HepG2 (cell line): ENCODE measurements around the gene PLOD2. TPM values are rescaled to one million over a fixed set of nuclear protein-coding genes. Genes with fewer than 3 reads are reported as not detected.

Source experiments
- ATAC-seq: fragments of 200-7000 bp; cut with Tn5 transposase; 3 replicates; pipeline ENCODE4 v1.9.1; 2020; ENCODE audit warnings: mild to moderate bottlenecking, moderate library complexity
- BruUV-seq: library from RNA; stranded (reverse); fragments of 400-500 nt; replicated peaks from 2 replicates; lab custom pipeline; 2021; lab: Mats Ljungman, UMichigan
- CTCF ChIA-PET: fragments of 300-600 bp; formaldehyde crosslinking; extraction: SDS; loops from one replicate; lab custom pipeline; 2021; ENCODE audit warnings: low total read pairs, inconsistent platforms, low intra/inter-chr PET ratio; lab: Yijun Ruan, JAX
- POLR2A ChIA-PET: fragments of 350-600 bp; sonication (Branson Sonifier 250); formaldehyde crosslinking; loops from one replicate; lab custom pipeline; 2020; ENCODE audit warnings: antibody characterized with exemption, inconsistent platforms; lab: Yijun Ruan, JAX
- DNase-seq: peaks from one replicate; pipeline ENCODE4 v3.0.0-alpha.2; 2015; ENCODE audit warnings: low spot score
- FAIRE-seq: peaks from 3 replicates; lab custom pipeline; 2011; peaks lifted over from hg19 to GRCh38; lab: Jason Lieb, UNC
- H2AFZ ChIP-seq: one replicate; pipeline ENCODE4 v1.6.1; 2011; ENCODE audit warnings: low read length, inconsistent platforms
- H3K27ac ChIP-seq: fragments of 300-600 bp; 3 replicates; pipeline ENCODE4 v1.8.0; 2011; ENCODE audit warnings: mixed run types, mild to moderate bottlenecking, mixed read lengths, low read length, inconsistent platforms; ENCODE audit not compliant: insufficient read depth; ENCODE audit errors: extremely low read length
- H3K27me3 ChIP-seq, 2 experiments: fragments of 200-600 bp in 1 of 2; 2 replicates in 1 of 2; 3 replicates in 1 of 2; pipeline versions ENCODE4 v1.6.0 to v1.8.0; 2011; ENCODE audit warnings: low read length in 2 of 2, mild to moderate bottlenecking in 2 of 2, moderate library complexity in 2 of 2, inconsistent platforms in 1 of 2; ENCODE audit not compliant: insufficient read depth in 2 of 2, control insufficient read depth in 1 of 2
- H3K36me3 ChIP-seq, 2 experiments: fragments of 200-600 bp in 1 of 2; replicated peaks in 1 of 2; 2 replicates in 1 of 2; 3 replicates in 1 of 2; pipeline versions ENCODE4 v1.5.1 to v1.8.0; 2011; ENCODE audit warnings: low read length in 2 of 2, inconsistent platforms in 1 of 2; ENCODE audit not compliant: insufficient read depth in 2 of 2, control insufficient read depth in 1 of 2
- H3K4me1 ChIP-seq: 2 replicates; pipeline ENCODE4 v1.5.1; 2012; ENCODE audit warnings: low read length, inconsistent platforms; ENCODE audit not compliant: insufficient read depth
- H3K4me2 ChIP-seq: 2 replicates; pipeline ENCODE4 v1.6.0; 2011; ENCODE audit warnings: low read depth, low read length, inconsistent platforms
- H3K4me3 ChIP-seq, 3 experiments: fragments of 200-600 bp in 1 of 3; sonication (generic), shearing (Covaris generic) in 1 of 3; replicated peaks in 1 of 3; 2 replicates each; pipeline ENCODE4 v1.5.1; 2011 to 2016; ENCODE audit warnings: low read length in 3 of 3, inconsistent platforms in 2 of 3, low read depth in 2 of 3, mild to moderate bottlenecking in 2 of 3, control low read depth in 1 of 3, mixed read lengths in 1 of 3; ENCODE audit not compliant: insufficient read depth in 1 of 3
- H3K79me2 ChIP-seq: one replicate; pipeline ENCODE4 v1.6.1; 2011; ENCODE audit warnings: low read length, inconsistent platforms; ENCODE audit not compliant: insufficient read depth
- H3K9ac ChIP-seq: 2 replicates; pipeline ENCODE4 v1.6.0; 2011; ENCODE audit warnings: mild to moderate bottlenecking, low read depth, low read length, inconsistent platforms; ENCODE audit not compliant: insufficient read depth
- H3K9me3 ChIP-seq: 2 replicates; pipeline ENCODE4 v1.5.1; 2012; ENCODE audit warnings: mild to moderate bottlenecking, low read length
- H4K20me1 ChIP-seq: 2 replicates; pipeline ENCODE4 v1.6.0; 2011; ENCODE audit warnings: inconsistent platforms, mild to moderate bottlenecking, low read length, moderate library complexity; ENCODE audit not compliant: insufficient read depth
- ATF4 ChIP-seq, 2 experiments: fragments of 450-650 bp in 1 of 2; sonication (generic) in 1 of 2; formaldehyde crosslinking; IDR thresholded peaks; 2 replicates each; pipeline versions ENCODE4 v1.5.0 to v1.8.0; 2020 to 2022; ENCODE audit warnings: mild to moderate bottlenecking in 1 of 2, missing genetic modification reagents in 1 of 2
- CEBPB ChIP-seq: IDR thresholded peaks from 2 replicates; pipeline ENCODE4 v1.6.1; 2011; ENCODE audit warnings: low read depth, low read length, improper control_type of control experiment, borderline replicate concordance
- CEBPG ChIP-seq: IDR thresholded peaks from 2 replicates; pipeline ENCODE4 v1.6.1; 2016
- HOXA5 ChIP-seq: sonication (generic); formaldehyde crosslinking; IDR thresholded peaks from 2 replicates; pipeline ENCODE4 v1.4.0; 2020; ENCODE audit warnings: missing genetic modification reagents
- IKZF1 ChIP-seq: fragments of 450-650 bp; IDR thresholded peaks from 2 replicates; pipeline ENCODE4 v1.7.1; 2016
- MATR3 ChIP-seq: sonication (generic); formaldehyde crosslinking; IDR thresholded peaks from 2 replicates; pipeline ENCODE4 v1.4.0; 2020; ENCODE audit warnings: missing genetic modification reagents
- SOX5 ChIP-seq: IDR thresholded peaks from 2 replicates; pipeline ENCODE4 v1.6.1; 2016; ENCODE audit warnings: borderline replicate concordance
- ZBTB33 ChIP-seq: sonication (generic); formaldehyde crosslinking; IDR thresholded peaks from 2 replicates; pipeline ENCODE4 v1.4.0; 2020; ENCODE audit warnings: missing genetic modification reagents
- ZNF317 ChIP-seq: sonication (generic); formaldehyde crosslinking; IDR thresholded peaks from 2 replicates; pipeline ENCODE4 v1.5.0; 2020; ENCODE audit warnings: mild to moderate bottlenecking, missing genetic modification reagents
- ZNF430 ChIP-seq: sonication (generic); formaldehyde crosslinking; IDR thresholded peaks from 2 replicates; pipeline ENCODE4 v1.9.0; 2021; ENCODE audit warnings: mild to moderate bottlenecking, missing genetic modification reagents
- WGBS: methylation state at CpG from one replicate; pipeline ENCODE4 v1.1.6; 2017; ENCODE audit warnings: low lambda C conversion rate; 5-methylcytosine and 5-hydroxymethylcytosine counted together
- in situ Hi-C: cut with HindIII; loops from 2 replicates; pipeline ENCODE4 v1.10.0; 2017; ENCODE audit warnings: low pct_unique_long_range_greater_than_20kb; ENCODE audit not compliant: extremely low pct_ligation_motif_present
- intact Hi-C: fragments of 100-400 bp; cut with micrococcal nuclease; formaldehyde crosslinking; loops from one replicate; pipeline ENCODE4 v1.10.0; 2022; ENCODE audit not compliant: unreplicated experiment
- polyA plus RNA-seq, 8 experiments: library from polyadenylated mRNA; depleted of rRNA in 3 of 8; stranded (reverse) in 7 of 8; unstranded in 1 of 8; fragments of >200 nt; fragmentation: Illumina TruSeq in 4 of 8; extraction: Trizol in 4 of 8; gene quantifications; 2 replicates each; pipeline versions ENCODE4 v1.2.1 to v1.2.3, GENCODE V29; 2011 to 2016; ENCODE audit warnings: low read depth in 4 of 8, missing spikeins in 1 of 8, mixed read lengths in 1 of 8; ENCODE audit not compliant: insufficient read depth in 1 of 8
- total RNA-seq, 5 experiments: library from RNA; depleted of rRNA; stranded (reverse); fragments of >200 nt; fragmentation: Illumina TruSeq; extraction: Trizol; gene quantifications; 2 replicates each; pipeline ENCODE4 v1.2.3, GENCODE V29; 2016; ENCODE audit warnings: low read depth in 1 of 5

PLOD2 gene
- total and polyA plus RNA-seq, 2 of the 13 experiments (the other 11 are each of a cell fraction or from before 2014, with no cell fraction given) = 107 to 161 TPM

GRCh38 chr3:146136647-146137046 lies 24.3 kb downstream of the PLOD2 start:
- Histone ChIP-seq H3K27ac (no peak overlapping the region), H3K79me2 (peaks cover 99% of the 10 kb centered on the region), H3K4me1 (peaks cover 52% of the 10 kb centered on the region), H2AFZ (no peak overlapping the region), H3K27me3 (no peaks in the 10 kb centered on the region), H3K9me3 (no peaks in the 10 kb centered on the region), H4K20me1 (peaks cover 99% of the 10 kb centered on the region)
- CTCF ChIA-PET = no interaction called here
- in situ Hi-C loops (no loop called here), intact Hi-C loops (no loop called here)
- ATAC-seq (no peak), FAIRE-seq (no peak)
- POLR2A ChIA-PET = interaction anchor here (0.8 kb wide), 1 partner anchor 24 kb away, joined by 3 read pairs; the partner anchor contains the start of gene PLOD2
- BruUV-seq = no TSS peak
- TF ChIP-seq MATR3 (CRISPR knock-in tag) = no peak
- TF ChIP-seq CEBPB = peak; percentile 4; the same call in 1 of the 2 replicates
- TF ChIP-seq IKZF1 = no peak
- no peak for TF ChIP-seq ZNF317 (CRISPR knock-in tag)
- TF ChIP-seq SOX5 (CRISPR knock-in tag) = no peak
- TF ChIP-seq ZBTB33 (CRISPR knock-in tag) = no peak
- TF ChIP-seq ATF4 (CRISPR knock-in tag; IDR thresholded peaks at IDR 0.05) = peak in 1 of 2 experiments; percentile 26; a peak in 1 of 4 replicates
- TF ChIP-seq CEBPG (CRISPR knock-in tag) = peak; percentile 40; the same call in 1 of the 2 replicates
- no peak for TF ChIP-seq HOXA5 (CRISPR knock-in tag)
- TF ChIP-seq ZNF430 = no peak
- TF ChIP-seq, all 625 proteins: peak for 3
- 88% methylated on average over 3 of the region's 3 CpGs for WGBS
- no peak overlapping the region for H3K9ac ChIP-seq
- peaks cover 2 to 27% of the 10 kb centered on the region in 2 experiments for H3K36me3 ChIP-seq
- H3K4me2 ChIP-seq = no peak overlapping the region
- H3K4me3 ChIP-seq = no peak overlapping the region
- no peak for DNase-seq
